Endothelial cell of umbilical vein (primary cell): ENCODE data around the gene SLCO3A1. TPM values are rescaled to one million over a fixed set of nuclear protein-coding genes. Genes with fewer than 3 reads are reported as not detected.

ENCODE experiments used
- BruUV-seq: library from RNA; stranded (reverse); fragments of 400-500 nt; replicated peaks from 2 replicates; lab custom pipeline; 2021; lab: Mats Ljungman, UMichigan
- CTCF ChIA-PET: fragments of 300-600, 350-600 bp; sonication (Branson Sonifier 250); formaldehyde crosslinking; loops from one replicate; lab custom pipeline; 2021; ENCODE audit warnings: antibody characterized with exemption, inconsistent platforms; lab: Charles Lee
- POLR2A ChIA-PET: fragments of 300-600, 350-600 bp; sonication (Branson Sonifier 250); formaldehyde crosslinking; loops from one replicate; lab custom pipeline; 2021; ENCODE audit warnings: antibody characterized with exemption, inconsistent platforms; lab: Charles Lee
- DNase-seq: peaks from one replicate; pipeline ENCODE4 v3.0.0-alpha.2; 2011; ENCODE audit warnings: low read depth, low spot score
- FAIRE-seq: peaks from 2 replicates; lab custom pipeline; 2011; peaks lifted over from hg19 to GRCh38; lab: Jason Lieb, UNC
- H2AFZ ChIP-seq: 2 replicates; pipeline ENCODE4 v1.6.0; 2012; ENCODE audit warnings: low read depth, low read length, control low read depth, inconsistent platforms
- H3K27ac ChIP-seq: 2 replicates; pipeline ENCODE4 v1.5.1; 2011; ENCODE audit warnings: low read depth, mild to moderate bottlenecking, control low read depth, low read length, moderate library complexity; ENCODE audit not compliant: insufficient read depth
- H3K27me3 ChIP-seq, 2 experiments: 2 replicates each; pipeline versions ENCODE4 v1.6.0 to v1.6.1; 2011; ENCODE audit warnings: low read length in 2 of 2, mixed read lengths in 1 of 2; ENCODE audit not compliant: control insufficient read depth in 2 of 2, insufficient read depth in 2 of 2
- H3K36me3 ChIP-seq, 2 experiments: 2 replicates in 1 of 2; 3 replicates in 1 of 2; pipeline ENCODE4 v1.5.1; 2011; ENCODE audit warnings: low read length in 2 of 2, mild to moderate bottlenecking in 1 of 2, moderate library complexity in 1 of 2; ENCODE audit not compliant: control insufficient read depth in 2 of 2, insufficient read depth in 2 of 2; ENCODE audit errors: extremely low read depth in 1 of 2
- H3K4me1 ChIP-seq: 3 replicates; pipeline ENCODE4 v1.5.1; 2011; ENCODE audit warnings: mild to moderate bottlenecking, low read length; ENCODE audit not compliant: control insufficient read depth, insufficient read depth; ENCODE audit errors: extremely low read depth
- H3K4me2 ChIP-seq: 2 replicates; pipeline ENCODE4 v1.6.1; 2011; ENCODE audit warnings: low read length, control low read depth, mixed read lengths; ENCODE audit not compliant: insufficient read depth
- H3K4me3 ChIP-seq, 3 experiments: fragments of 200-600 bp in 1 of 3; sonication (generic), shearing (Covaris generic) in 1 of 3; replicated peaks in 1 of 3; 2 replicates each; pipeline ENCODE4 v1.5.1; 2011 to 2016; ENCODE audit warnings: control low read depth in 3 of 3, low read length in 3 of 3, mild to moderate bottlenecking in 2 of 3, inconsistent platforms in 1 of 3, low read depth in 1 of 3, moderate library complexity in 1 of 3; ENCODE audit not compliant: insufficient read depth in 1 of 3
- H3K79me2 ChIP-seq: 2 replicates; pipeline ENCODE4 v1.6.0; 2012; ENCODE audit warnings: low read length, inconsistent platforms; ENCODE audit not compliant: control insufficient read depth, insufficient read depth
- H3K9ac ChIP-seq: replicated peaks from 2 replicates; pipeline ENCODE3; 2011; ENCODE audit warnings: low read length, control low read depth; ENCODE audit not compliant: insufficient read depth; ENCODE audit errors: extremely low read depth
- H3K9me1 ChIP-seq: replicated peaks from 3 replicates; pipeline ENCODE4 v1.6.0; 2011; ENCODE audit warnings: mild to moderate bottlenecking, low read length; ENCODE audit not compliant: control insufficient read depth, insufficient read depth; ENCODE audit errors: extremely low read depth
- H3K9me3 ChIP-seq: replicated peaks from 2 replicates; pipeline ENCODE4 v1.5.1; 2012; ENCODE audit warnings: low read length, inconsistent platforms; ENCODE audit not compliant: control insufficient read depth, insufficient read depth
- H4K20me1 ChIP-seq: replicated peaks from 2 replicates; pipeline ENCODE3; 2011; ENCODE audit warnings: mild to moderate bottlenecking, low read length; ENCODE audit not compliant: control insufficient read depth, insufficient read depth; ENCODE audit errors: extremely low read depth
- CTCF ChIP-seq, 2 donors: IDR thresholded peaks; 1 replicate in 1 of 2; 2 replicates in 1 of 2; pipeline ENCODE4 v1.5.1; 2011; ENCODE audit warnings: low read length in 2 of 2, mild to moderate bottlenecking in 2 of 2, moderate library complexity in 2 of 2, control low read depth in 1 of 2, inconsistent platforms in 1 of 2, low read depth in 1 of 2; ENCODE audit not compliant: insufficient read depth in 1 of 2; ENCODE audit errors: extremely low read depth in 1 of 2
- EZH2 ChIP-seq: IDR thresholded peaks from 2 replicates; pipeline ENCODE4 v1.6.1; 2012; ENCODE audit warnings: borderline replicate concordance, low read depth, mild to moderate bottlenecking, moderate library complexity, low read length, inconsistent platforms; ENCODE audit not compliant: severe bottlenecking
- FOS ChIP-seq: IDR thresholded peaks from 2 replicates; pipeline ENCODE4 v1.6.1; 2011; ENCODE audit warnings: mild to moderate bottlenecking, low read length, moderate library complexity, borderline replicate concordance; ENCODE audit not compliant: insufficient read depth
- GATA2 ChIP-seq: IDR thresholded peaks from 2 replicates; pipeline ENCODE4 v1.7.0; 2011; ENCODE audit warnings: low read depth, mild to moderate bottlenecking, moderate library complexity, mixed read lengths, low read length; ENCODE audit not compliant: insufficient read length, insufficient read depth
- JUN ChIP-seq: IDR thresholded peaks from 2 replicates; pipeline ENCODE4 v1.6.1; 2011; ENCODE audit warnings: borderline replicate concordance, low read depth; ENCODE audit not compliant: insufficient read length, insufficient read depth
- MAX ChIP-seq: IDR thresholded peaks from 2 replicates; pipeline ENCODE4 v1.6.1; 2011; ENCODE audit not compliant: insufficient read depth, insufficient read length
- MYC ChIP-seq: IDR thresholded peaks from one replicate; pipeline ENCODE4 v1.6.1; 2011; ENCODE audit warnings: mild to moderate bottlenecking, low read depth, low read length
- POLR2A ChIP-seq: IDR thresholded peaks from 2 replicates; pipeline ENCODE4 v1.6.1; 2012; ENCODE audit warnings: low read depth, mild to moderate bottlenecking, control low read depth, low read length
- POLR2AphosphoS5 ChIP-seq: IDR thresholded peaks from 2 replicates; pipeline ENCODE4 v1.6.1; 2012; ENCODE audit warnings: low read depth, mild to moderate bottlenecking, control low read depth, low read length, moderate library complexity; ENCODE audit not compliant: insufficient read depth
- dilution Hi-C: fragments of 300-500 bp; cut with MboI; formaldehyde crosslinking; loops from one replicate; pipeline ENCODE4 v1.15.0; 2019; ENCODE audit warnings: low sequenced_read_pairs; ENCODE audit not compliant: extremely low pct_ligation_motif_present
- intact Hi-C: fragments of 100-400 bp; cut with micrococcal nuclease; formaldehyde crosslinking; loops from one replicate; pipeline ENCODE4 v1.10.0; 2022
- polyA plus RNA-seq, 4 experiments: library from polyadenylated mRNA; depleted of rRNA in 3 of 4; stranded (reverse) in 3 of 4; unstranded in 1 of 4; fragments of >200 nt; gene quantifications; 2 replicates each; pipeline versions ENCODE4 v1.2.1 to v1.2.3, GENCODE V29; 2011 to 2012; ENCODE audit warnings: missing spikeins in 1 of 4
- total RNA-seq: library from RNA; stranded (reverse); gene quantifications from 2 replicates; pipeline ENCODE4 v1.2.3, GENCODE V29; 2021

Gene SLCO3A1
- total and polyA plus RNA-seq, 2 donors (not counting 3 experiments of a cell fraction or from before 2014, with no cell fraction given): 0.88 to 0.92 TPM

GRCh38 chr15:91981821-91982800, 128.6 kb downstream of the SLCO3A1 start:
- TF ChIP-seq MAX (no peak), JUN (no peak), EZH2 (no peak), CTCF (IDR thresholded peaks at IDR 0.05; ENCODE audit: extremely low read depth in 1 of 2, insufficient read depth in 1 of 2, low read depth in 1 of 2, low read length in 2 of 2) (no peak), POLR2AphosphoS5 (no peak), GATA2 (no peak), FOS (no peak), POLR2A (no peak), MYC (no peak)
- Histone ChIP-seq H3K4me1 (no peaks in the 10 kb centered on the region), H3K36me3 (no peaks in the 10 kb centered on the region), H3K27me3 (no peaks in the 10 kb centered on the region), H3K4me2 (no peak overlapping the region), H2AFZ (no peak overlapping the region), H3K9me3 (peaks cover 5% of the 10 kb centered on the region), H4K20me1 (no peaks in the 10 kb centered on the region), H3K4me3 (no peak overlapping the region), H3K79me2 (no peaks in the 10 kb centered on the region), H3K9me1 (no peaks in the 10 kb centered on the region), H3K9ac (no peak overlapping the region), H3K27ac (no peak overlapping the region)
- no TSS peak for BruUV-seq
- DNase-seq: no peak
- CTCF ChIA-PET: no interaction called here
- intact Hi-C loops (no loop called here), dilution Hi-C loops (no loop called here)
- POLR2A ChIA-PET: no interaction called here
- FAIRE-seq: no peak
